ENCODE measurements around the gene MRPL32.

Gene MRPL32

GRCh38 chr7:42947521-42947920 lies 15.3 kb downstream of the MRPL32 start:
- Histone ChIP-seq H3K4me1 (ENCODE audit: low read length) (peaks cover 25% of the 10 kb centered on the region), H3K9me2 (replicated peaks; ENCODE audit: insufficient read depth, low read length) (no peaks in the 10 kb centered on the region), H3F3A (ENCODE audit: insufficient read depth, low read length) (peaks cover 14% of the 10 kb centered on the region), H3K9me3 (replicated peaks; ENCODE audit: insufficient read depth, low read length) (no peaks in the 10 kb centered on the region), H2AFZ (ENCODE audit: low read length) (0 out of 2 replicates have a peak overlapping the region, but pooled peaks have one; percentile 1), H3K27me3 (replicated peaks; ENCODE audit: insufficient read depth, low read length) (no peaks in the 10 kb centered on the region), H3K27ac (ENCODE audit: low read length) (no peak overlapping the region), H3K4me2 (ENCODE audit: low read depth, low read length) (no peak overlapping the region), H4K20me1 (ENCODE audit: insufficient read depth, low read length) (no peaks in the 10 kb centered on the region), H3K36me3 (replicated peaks; ENCODE audit: insufficient read depth, low read length) (no peaks in the 10 kb centered on the region), H3K79me2 (ENCODE audit: low read length) (no peaks in the 10 kb centered on the region), H3K9ac (ENCODE audit: low read length) (no peak overlapping the region), H3K4me3 (ENCODE audit: low read length) (no peak overlapping the region)
- DNase-seq = no peak
- TF ChIP-seq CTCF (IDR thresholded peaks at IDR 0.05; ENCODE audit: low read length) = no peak
- TF ChIP-seq EZH2 (optimal IDR thresholded peaks at IDR 0.05; ENCODE audit: low read depth, low read length) = no peak
- no peak for TF ChIP-seq EZH2phosphoT487 (IDR thresholded peaks at IDR 0.05; ENCODE audit: low read length)

- no peak for TF ChIP-seq CTCF (IDR thresholded peaks at IDR 0.05; ENCODE audit: low read length)
- no peak for TF ChIP-seq EZH2 (optimal IDR thresholded peaks at IDR 0.05; ENCODE audit: low read depth, low read length)
- TF ChIP-seq EZH2phosphoT487 (IDR thresholded peaks at IDR 0.05; ENCODE audit: low read length) = no peak
- no peaks in the 10 kb centered on the region for H3K79me2 ChIP-seq (ENCODE audit: low read length)
- no peaks in the 10 kb centered on the region for H3K9me3 ChIP-seq (replicated peaks; ENCODE audit: insufficient read depth, low read length)
- no peak overlapping the region for H2AFZ ChIP-seq (ENCODE audit: low read length)
- H4K20me1 ChIP-seq (ENCODE audit: insufficient read depth, low read length) = no peaks in the 10 kb centered on the region
- no peak for DNase-seq
- peaks cover 12% of the 10 kb centered on the region for H3F3A ChIP-seq (ENCODE audit: insufficient read depth, low read length)
- no peak overlapping the region for H3K9ac ChIP-seq (ENCODE audit: low read length)
- peaks cover 19% of the 10 kb centered on the region for H3K4me1 ChIP-seq (ENCODE audit: low read length)
- H3K4me3 ChIP-seq (ENCODE audit: low read length) = no peak overlapping the region
- no peaks in the 10 kb centered on the region for H3K27me3 ChIP-seq (replicated peaks; ENCODE audit: insufficient read depth, low read length)
- no peak overlapping the region for H3K4me2 ChIP-seq (ENCODE audit: low read depth, low read length)
- no peaks in the 10 kb centered on the region for H3K36me3 ChIP-seq (replicated peaks; ENCODE audit: insufficient read depth, low read length)
- H3K9me2 ChIP-seq (replicated peaks; ENCODE audit: insufficient read depth, low read length) = no peaks in the 10 kb centered on the region
- no peak overlapping the region for H3K27ac ChIP-seq (ENCODE audit: low read length)
These were observed 18.2 kb downstream of the MRPL32 start for GRCh38 chr7:42950417-42950816.

GRCh38 chr7:42952328-42952727 lies 20.2 kb downstream of the MRPL32 start:
- no peaks in the 10 kb centered on the region for H4K20me1 ChIP-seq (ENCODE audit: insufficient read depth, low read length)
- H3K27ac ChIP-seq (ENCODE audit: low read length) = no peak overlapping the region
- no peak overlapping the region for H3K4me2 ChIP-seq (ENCODE audit: low read depth, low read length)
- H3K27me3 ChIP-seq (replicated peaks; ENCODE audit: insufficient read depth, low read length) = no peaks in the 10 kb centered on the region
- no peak overlapping the region for H2AFZ ChIP-seq (ENCODE audit: low read length)
- H3K4me1 ChIP-seq (ENCODE audit: low read length) = peaks cover 8% of the 10 kb centered on the region; the same call in 1 of the 2 replicates
- H3K79me2 ChIP-seq (ENCODE audit: low read length) = no peaks in the 10 kb centered on the region
- no peak for DNase-seq
- H3K36me3 ChIP-seq (replicated peaks; ENCODE audit: insufficient read depth, low read length) = no peaks in the 10 kb centered on the region
- H3K9me2 ChIP-seq (replicated peaks; ENCODE audit: insufficient read depth, low read length) = no peaks in the 10 kb centered on the region
- no peak overlapping the region for H3K4me3 ChIP-seq (ENCODE audit: low read length)
- no peaks in the 10 kb centered on the region for H3K9me3 ChIP-seq (replicated peaks; ENCODE audit: insufficient read depth, low read length)
- no peaks in the 10 kb centered on the region; the same call in 1 of the 2 replicates for H3F3A ChIP-seq (ENCODE audit: insufficient read depth, low read length)
- TF ChIP-seq CTCF (IDR thresholded peaks at IDR 0.05; ENCODE audit: low read length) = no peak
- no peak for TF ChIP-seq EZH2phosphoT487 (IDR thresholded peaks at IDR 0.05; ENCODE audit: low read length)
- no peak for TF ChIP-seq EZH2 (optimal IDR thresholded peaks at IDR 0.05; ENCODE audit: low read depth, low read length)
- H3K9ac ChIP-seq (ENCODE audit: low read length) = no peak overlapping the region

Data from MM.1S (cell line).